ENCODE results near the gene TDRD12. TPM values are rescaled to one million over a fixed set of nuclear protein-coding genes. Genes with fewer than 3 reads are reported as not detected.

TDRD12 gene
- total RNA-seq, 2 donors from 2014 or later: 0.52 TPM; not detected in 1

DNA sequence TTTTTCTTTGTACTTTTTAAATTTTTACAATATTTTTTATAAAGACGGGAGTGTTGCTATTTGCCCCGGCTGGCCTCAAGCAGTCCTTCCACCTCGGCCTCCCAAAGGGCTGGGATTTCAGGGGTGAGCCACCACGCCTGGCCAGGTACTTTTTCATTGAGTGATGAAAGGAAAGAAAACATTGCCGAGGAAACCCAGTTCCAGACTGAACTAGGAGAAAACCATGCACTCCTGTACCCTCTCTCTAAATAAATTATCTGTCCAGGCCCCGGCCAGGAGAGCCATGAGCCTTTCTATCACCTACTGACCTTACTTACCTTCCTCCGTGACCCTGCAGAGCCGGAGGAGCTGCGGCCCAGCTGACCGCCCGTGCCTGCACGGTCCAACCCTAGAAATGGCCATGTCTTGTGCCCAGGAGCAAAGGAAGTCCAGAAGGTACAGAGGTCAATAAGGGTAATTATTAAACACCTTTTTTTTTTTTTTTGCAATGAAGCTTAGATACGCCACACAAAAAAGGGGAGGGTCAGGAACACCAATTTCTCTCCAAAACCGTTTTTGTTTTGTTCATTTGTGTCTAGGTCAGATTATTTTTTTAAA lies 149.9 kb downstream of the TDRD12 start, which contains the start of gene SLC7A9:
Gene SLC7A9 (minus strand): TSS at position 399 of the 597 bp plus-strand sequence. CDS start 1,233 bp downstream, outside the sequence.
- Histone ChIP-seq H3K4me3 (no peak within 1 kb of the TSS), H3K4me1 (no peaks in the 10 kb centered on the region), H3K27ac (no peak within 1 kb of the TSS), H3K36me3 (replicated peaks in 1 of 2; ENCODE audit: insufficient read depth in 1 of 2, low read depth in 2 of 2) (no peaks in the 10 kb centered on the region), H3K27me3 (no peaks in the 10 kb centered on the region), H3K9me3 (no peaks in the 10 kb centered on the region)
- TF ChIP-seq CTCF (IDR thresholded peaks at IDR 0.05): no peak
- no peak for TF ChIP-seq POLR2A (IDR thresholded peaks at IDR 0.05)
- intact Hi-C loops (cut with DNase I): no loop called here
- no peak for DNase-seq
- WGBS, 2 donors: 63 to 65% methylated on average over 14 of the region's 14 CpGs
- no peak for ATAC-seq

GRCh38 chr19:32869966-32870573 lies 150.5 kb downstream of the TDRD12 start:
- intact Hi-C loops (cut with DNase I): no loop called here
- Histone ChIP-seq H3K9me3 (no peaks in the 10 kb centered on the region), H3K27me3 (no peaks in the 10 kb centered on the region), H3K4me3 (no peak overlapping the region), H3K36me3 (replicated peaks in 1 of 2; ENCODE audit: insufficient read depth in 1 of 2, low read depth in 2 of 2) (no peaks in the 10 kb centered on the region), H3K27ac (no peak overlapping the region), H3K4me1 (no peaks in the 10 kb centered on the region)
- 66 to 77% methylated on average over 5 to 18 of the region's 18 CpGs for WGBS, 2 donors
- ATAC-seq (no peak), DNase-seq (no peak)
- TF ChIP-seq CTCF (IDR thresholded peaks at IDR 0.05) (no peak), POLR2A (IDR thresholded peaks at IDR 0.05) (no peak)

GRCh38 chr19:32870981-32871451 lies 151.4 kb downstream of the TDRD12 start:
- H3K36me3 ChIP-seq (replicated peaks in 1 of 2; ENCODE audit: insufficient read depth in 1 of 2, low read depth in 2 of 2): no peaks in the 10 kb centered on the region
- H3K4me1 ChIP-seq: no peaks in the 10 kb centered on the region
- no peak overlapping the region for H3K4me3 ChIP-seq
- ATAC-seq (no peak), DNase-seq (no peak)
- intact Hi-C loops (cut with DNase I): no loop called here
- no peak for TF ChIP-seq CTCF (IDR thresholded peaks at IDR 0.05)
- no peak for TF ChIP-seq POLR2A (IDR thresholded peaks at IDR 0.05)
- no peaks in the 10 kb centered on the region for H3K27me3 ChIP-seq
- H3K9me3 ChIP-seq: no peaks in the 10 kb centered on the region
- H3K27ac ChIP-seq: no peak overlapping the region
- 60 to 75% methylated on average over 4 to 12 of the region's 12 CpGs for WGBS, 2 donors

GRCh38 chr19:32872391-32872790 lies 152.8 kb downstream of the TDRD12 start:
- Histone ChIP-seq H3K27ac (no peak overlapping the region), H3K4me1 (no peaks in the 10 kb centered on the region), H3K9me3 (no peaks in the 10 kb centered on the region), H3K4me3 (no peak overlapping the region), H3K36me3 (replicated peaks in 1 of 2; ENCODE audit: insufficient read depth in 1 of 2, low read depth in 2 of 2) (no peaks in the 10 kb centered on the region), H3K27me3 (no peaks in the 10 kb centered on the region)
- DNase-seq (no peak), ATAC-seq (no peak)
- no peak for TF ChIP-seq CTCF (IDR thresholded peaks at IDR 0.05)
- no peak for TF ChIP-seq POLR2A (IDR thresholded peaks at IDR 0.05)
- WGBS, 2 donors: 80 to 86% methylated on average over 3 of the region's 3 CpGs
- intact Hi-C loops (cut with DNase I): no loop called here

All from body of pancreas (tissue), 4 donors.